HEK293 (cell line): Measurements from ENCODE around the gene TMEM179B.
"Not testable (repeated sequence)": the region's sequence is repeated elsewhere in the genome, so short reads cannot be mapped to it uniquely, and the experiment has no call there.

ENCODE experiments used
- CTCF ChIA-PET: fragments of 350-600 bp; formaldehyde crosslinking; extraction: SDS; loops from one replicate; lab custom pipeline; 2021; ENCODE audit warnings: antibody characterized with exemption; lab: Yijun Ruan, JAX
- POLR2A ChIA-PET: fragments of 300-600 bp; formaldehyde crosslinking; extraction: SDS; loops from one replicate; lab custom pipeline; 2020; ENCODE audit warnings: antibody characterized with exemption, inconsistent platforms; lab: Yijun Ruan, JAX
- H3K27ac ChIP-seq: fragments of 200-500 bp; sonication (Bioruptor generic); 2 replicates; pipeline ENCODE4 v1.5.1; 2014; ENCODE audit warnings: low read depth, low read length, control low read depth, inconsistent platforms; ENCODE audit errors: extremely low read depth
- H3K36me3 ChIP-seq, 2 experiments: fragments of 200-500 bp in 1 of 2; sonication (Bioruptor generic) in 1 of 2; 1 replicate in 1 of 2; 2 replicates in 1 of 2; pipeline ENCODE4 v1.5.1; 2014 to 2017; ENCODE audit warnings: inconsistent platforms in 2 of 2, low read length in 2 of 2; ENCODE audit not compliant: control insufficient read depth in 2 of 2, insufficient read depth in 1 of 2
- H3K4me1 ChIP-seq: fragments of 200-500 bp; sonication (Bioruptor generic); 2 replicates; pipeline ENCODE4 v1.5.1; 2014; ENCODE audit warnings: mild to moderate bottlenecking, low read length, inconsistent platforms; ENCODE audit not compliant: control insufficient read depth, insufficient read depth
- H3K4me3 ChIP-seq: 2 replicates; pipeline ENCODE4 v1.5.1; 2011; ENCODE audit warnings: low read depth, mild to moderate bottlenecking, control low read depth, low read length, moderate library complexity
- H3K9me3 ChIP-seq: fragments of 200-500 bp; sonication (Bioruptor generic); 2 replicates; pipeline ENCODE4 v1.5.1; 2014; ENCODE audit warnings: low read depth, low read length, inconsistent platforms; ENCODE audit not compliant: control insufficient read depth, insufficient read depth
- AEBP2 ChIP-seq: fragments of 450-650 bp; formaldehyde crosslinking; IDR thresholded peaks from 2 replicates; pipeline ENCODE4 v1.5.1; 2016; ENCODE audit warnings: missing biosample characterization, missing genetic modification characterization, borderline replicate concordance
- KLF1 ChIP-seq: fragments of 450-650 bp; formaldehyde crosslinking; IDR thresholded peaks from 2 replicates; pipeline ENCODE4 v1.5.1; 2016; ENCODE audit warnings: missing biosample characterization, missing genetic modification characterization
- REPIN1 ChIP-seq: fragments of 450-650 bp; formaldehyde crosslinking; IDR thresholded peaks from 2 replicates; pipeline ENCODE4 v1.5.1; 2017; ENCODE audit warnings: missing biosample characterization, missing genetic modification characterization, low read depth
- ZBTB44 ChIP-seq: fragments of 450-650 bp; IDR thresholded peaks from 2 replicates; pipeline ENCODE4 v1.5.1; 2018; ENCODE audit warnings: missing biosample characterization, mild to moderate bottlenecking, missing genetic modification characterization
- ZNF354C ChIP-seq: fragments of 450-650 bp; formaldehyde crosslinking; IDR thresholded peaks from 2 replicates; pipeline ENCODE4 v1.5.1; 2016; ENCODE audit warnings: missing biosample characterization, missing genetic modification characterization, low read depth, borderline replicate concordance
- ZNF449 ChIP-seq: fragments of 450-650 bp; formaldehyde crosslinking; IDR thresholded peaks from 2 replicates; pipeline ENCODE4 v1.5.1; 2017; ENCODE audit warnings: missing biosample characterization, mild to moderate bottlenecking, missing genetic modification characterization, moderate library complexity
- ZNF473 ChIP-seq: fragments of 450-650 bp; formaldehyde crosslinking; IDR thresholded peaks from 2 replicates; pipeline ENCODE4 v1.5.1; 2017; ENCODE audit warnings: missing biosample characterization, missing genetic modification characterization
- ZNF488 ChIP-seq: fragments of 450-650 bp; formaldehyde crosslinking; IDR thresholded peaks from 2 replicates; pipeline ENCODE4 v1.5.1; 2016; ENCODE audit warnings: missing biosample characterization, missing genetic modification characterization
- ZNF580 ChIP-seq: fragments of 450-650 bp; formaldehyde crosslinking; IDR thresholded peaks from 2 replicates; pipeline ENCODE4 v1.5.1; 2016; ENCODE audit warnings: missing biosample characterization, missing genetic modification characterization

The TMEM179B gene

GRCh38 chr11:62747475-62748160 lies 39.6 kb upstream of the TMEM179B start:
- peaks cover 0 to 14% of the 10 kb centered on the region in 2 experiments; a peak in 2 of 3 replicates for H3K36me3 ChIP-seq
- TF ChIP-seq KLF1 (no peak), ZBTB44 (tag by site-specific recombination) (peak; percentile 92)
- H3K9me3 ChIP-seq, result no peaks in the 10 kb centered on the region
- H3K4me3 ChIP-seq, result no peak overlapping the region
- H3K4me1 ChIP-seq, result no peaks in the 10 kb centered on the region
- ChIA-PET CTCF (interaction anchor here (0.6 to 1.6 kb wide), 6 partner anchors 20 to 157 kb away, joined by 3 to 5 read pairs (median 4); partner anchors contain the start of gene TMEM179B), POLR2A (interaction anchor here (0.7 to 2.8 kb wide), 3 partner anchors 14 to 22 kb away, joined by 3 to 14 read pairs (median 4); partner anchors contain the start of genes HNRNPUL2 and POLR2G)
- no peak overlapping the region for H3K27ac ChIP-seq

- not testable (repeated sequence) for H3K9me3 ChIP-seq, H3K27ac ChIP-seq, H3K4me1 ChIP-seq
- CTCF ChIA-PET, result interaction anchor here (1.2 kb wide), 1 partner anchor 20 kb away, joined by 3 read pairs; no protein-coding TSS in a partner anchor
- peak; percentile 87 for TF ChIP-seq ZNF449 (tag by site-specific recombination)
- TF ChIP-seq, all 188 proteins: peak for 1; not testable (repeated sequence) for 187
- POLR2A ChIA-PET, result interaction anchor here (0.7 kb wide), 2 partner anchors 22 to 418 kb away, joined by 4 to 7 read pairs; partner anchors contain the start of gene TAF6L
- H3K36me3 ChIP-seq, result peaks cover 0 to 18% of the 10 kb centered on the region in 2 experiments; a peak in 2 of 3 replicates
- H3K4me3 ChIP-seq, result not testable (repeated sequence)
These were observed 37.3 kb upstream of the TMEM179B start for GRCh38 chr11:62749931-62750330.

GRCh38 chr11:62752177-62752785 lies 34.9 kb upstream of the TMEM179B start:
- Histone ChIP-seq H3K36me3 (peaks cover 0 to 18% of the 10 kb centered on the region in 2 experiments; a peak in 2 of 3 replicates), H3K9me3 (no peaks in the 10 kb centered on the region), H3K4me3 (no peak overlapping the region), H3K27ac (no peak overlapping the region), H3K4me1 (no peaks in the 10 kb centered on the region)
- ChIA-PET CTCF (interaction anchor here (0.8 to 2.1 kb wide), 4 partner anchors 17 to 132 kb away, joined by 3 to 11 read pairs (median 4); no protein-coding TSS in a partner anchor), POLR2A (interaction anchor here (0.5 to 2.6 kb wide), 4 partner anchors 9 to 159 kb away, joined by 3 to 28 read pairs (median 6); partner anchors contain the start of gene POLR2G)
- TF ChIP-seq AEBP2 (tag by site-specific recombination) (no peak), ZNF488 (tag by site-specific recombination) (no peak), REPIN1 (tag by site-specific recombination) (no peak), ZNF473 (tag by site-specific recombination) (no peak), ZNF580 (tag by site-specific recombination) (no peak), ZNF354C (no peak)
